Body of pancreas (tissue), 4 donors: ENCODE data around the gene CHPF2. TPM values are rescaled to one million over a fixed set of nuclear protein-coding genes. Genes with fewer than 3 reads are reported as not detected.

Experiments
- ATAC-seq: fragments of 150-250 bp; one replicate; pipeline ENCODE4 v1.9.1; 2016
- DNase-seq, 4 donors: peaks; one replicate each; pipeline ENCODE4 v3.0.0-alpha.2; 2019
- H3K27ac ChIP-seq, 4 donors: fragments of 200-600 bp; sonication (generic); 1 replicate in 3 of 4; 2 replicates in 1 of 4; pipeline versions ENCODE4 v1.5.1 to v1.6.1; 2016 to 2019; ENCODE audit warnings: mild to moderate bottlenecking in 1 of 4, mixed read lengths in 1 of 4, moderate library complexity in 1 of 4
- H3K27me3 ChIP-seq, 2 donors: fragments of 200-600 bp; sonication (generic); one replicate each; pipeline ENCODE4 v1.6.0; 2016; ENCODE audit warnings: mild to moderate bottlenecking in 1 of 2
- H3K36me3 ChIP-seq, 2 donors: fragments of 200-600 bp; sonication (generic); replicated peaks in 1 of 2; 2 replicates each; pipeline ENCODE4 v1.5.1; 2016; ENCODE audit warnings: low read depth in 2 of 2; ENCODE audit not compliant: insufficient read depth in 1 of 2
- H3K4me1 ChIP-seq: fragments of 200-600 bp; sonication (generic); one replicate; pipeline ENCODE4 v1.6.0; 2016
- H3K4me3 ChIP-seq, 2 donors: fragments of 200-600 bp; sonication (generic); 1 replicate in 1 of 2; 2 replicates in 1 of 2; pipeline ENCODE4 v1.5.1; 2016 to 2019
- H3K9me3 ChIP-seq, 3 donors: fragments of 200-600 bp; sonication (generic); 1 replicate in 2 of 3; 2 replicates in 1 of 3; pipeline ENCODE4 v1.5.1; 2016
- POLR2A ChIP-seq, 3 donors: fragments of 450-650 bp; IDR thresholded peaks; one replicate each; pipeline ENCODE4 v1.6.1; 2016; ENCODE audit warnings: antibody characterized with exemption in 3 of 3, mild to moderate bottlenecking in 2 of 3
- WGBS, 2 donors: methylation state at CpG; one replicate each; pipeline ENCODE4 v1.1.5; 2017; 5-methylcytosine and 5-hydroxymethylcytosine counted together
- intact Hi-C: fragments of 100-400 bp; cut with DNase I; formaldehyde crosslinking; loops from one replicate; pipeline ENCODE4 v1.15.1; 2023
- total RNA-seq, 2 donors: library from RNA; depleted of rRNA; stranded (reverse); fragments of >200 nt; gene quantifications; one replicate each; pipeline ENCODE4 v1.1.0, GENCODE V29; 2016
- TF ChIP-seq, protein P1 (sequence below), 7 experiments: fragments of 450-650 bp in 4 of 7; fragments of 200-600 bp in 3 of 7; sonication (generic) in 3 of 7; IDR thresholded peaks; one replicate each; pipeline ENCODE4 v1.5.1; 2016 to 2019; ENCODE audit warnings: antibody characterized with exemption in 7 of 7

The CHPF2 gene, protein sequence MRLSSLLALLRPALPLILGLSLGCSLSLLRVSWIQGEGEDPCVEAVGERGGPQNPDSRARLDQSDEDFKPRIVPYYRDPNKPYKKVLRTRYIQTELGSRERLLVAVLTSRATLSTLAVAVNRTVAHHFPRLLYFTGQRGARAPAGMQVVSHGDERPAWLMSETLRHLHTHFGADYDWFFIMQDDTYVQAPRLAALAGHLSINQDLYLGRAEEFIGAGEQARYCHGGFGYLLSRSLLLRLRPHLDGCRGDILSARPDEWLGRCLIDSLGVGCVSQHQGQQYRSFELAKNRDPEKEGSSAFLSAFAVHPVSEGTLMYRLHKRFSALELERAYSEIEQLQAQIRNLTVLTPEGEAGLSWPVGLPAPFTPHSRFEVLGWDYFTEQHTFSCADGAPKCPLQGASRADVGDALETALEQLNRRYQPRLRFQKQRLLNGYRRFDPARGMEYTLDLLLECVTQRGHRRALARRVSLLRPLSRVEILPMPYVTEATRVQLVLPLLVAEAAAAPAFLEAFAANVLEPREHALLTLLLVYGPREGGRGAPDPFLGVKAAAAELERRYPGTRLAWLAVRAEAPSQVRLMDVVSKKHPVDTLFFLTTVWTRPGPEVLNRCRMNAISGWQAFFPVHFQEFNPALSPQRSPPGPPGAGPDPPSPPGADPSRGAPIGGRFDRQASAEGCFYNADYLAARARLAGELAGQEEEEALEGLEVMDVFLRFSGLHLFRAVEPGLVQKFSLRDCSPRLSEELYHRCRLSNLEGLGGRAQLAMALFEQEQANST
- 10 to 100 TPM; 24.4 to 52.1 TPM for total RNA-seq

DNA sequence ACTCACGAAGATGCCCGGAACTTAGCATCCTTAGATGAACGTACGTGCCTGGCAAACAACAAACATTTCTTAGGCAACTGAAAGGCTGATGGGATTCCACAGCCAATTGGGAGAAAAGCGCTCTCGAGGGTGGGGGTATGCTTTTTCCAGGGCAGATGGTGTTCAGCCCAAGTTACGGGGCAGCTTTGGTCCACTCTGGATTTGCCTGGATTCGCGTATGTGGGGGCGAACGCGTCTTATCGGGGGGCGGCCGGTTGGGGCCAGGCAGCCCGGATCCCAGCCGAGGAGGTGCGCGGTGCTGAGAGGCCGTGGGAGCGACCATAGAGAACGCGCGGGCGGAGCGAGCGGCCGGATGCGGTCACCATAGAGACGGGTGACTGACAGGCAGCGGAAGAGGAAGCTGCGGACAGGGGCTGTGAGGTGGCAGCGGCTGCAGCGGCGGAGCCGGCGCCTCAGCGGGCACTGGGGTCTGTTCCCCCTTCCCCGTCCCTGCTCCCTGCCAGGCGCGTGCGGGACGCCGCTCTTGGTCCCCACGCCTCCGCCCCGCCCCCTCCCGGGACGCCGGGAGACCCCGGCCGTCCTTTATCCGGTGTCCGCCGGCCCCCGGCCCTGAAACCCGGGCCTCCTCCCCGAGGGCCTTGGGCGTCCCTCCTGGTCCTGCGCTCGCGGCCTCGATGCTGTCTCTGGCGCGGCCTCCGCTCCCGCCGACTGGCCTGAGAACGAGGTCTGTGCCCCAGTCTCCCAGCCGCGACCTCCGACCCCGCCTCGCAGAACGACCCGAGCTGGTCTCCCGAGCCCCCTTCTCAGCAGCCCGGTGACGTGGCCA, at the start of gene CHPF2:
CHPF2 (plus strand) TSS at position 393 of the 826 bp plus-strand sequence. CDS start 1,529 bp downstream, outside the sequence.
- 1% methylated on average over 29 to 72 of the region's 79 CpGs for WGBS, 2 donors
- ATAC-seq = peak; percentile 93
- Histone ChIP-seq H3K27me3 (no peaks in the 10 kb centered on the region), H3K4me1 (peaks cover 29% of the 10 kb centered on the region), H3K9me3 (no peaks in the 10 kb centered on the region), H3K36me3 (peaks cover 0 to 8% of the 10 kb centered on the region in 2 donors), H3K4me3 (peak within 1 kb of the TSS; percentile 94 to 100), H3K27ac (peak within 1 kb of the TSS; percentile 49 to 90 (median 77))
- intact Hi-C loops = no loop called here
- DNase-seq = peak; percentile 91 to 94 (median 92)
- TF ChIP-seq POLR2A (IDR thresholded peaks at IDR 0.05) = peak; percentile 71 to 91 (median 85)
- TF ChIP-seq, protein P1, sequence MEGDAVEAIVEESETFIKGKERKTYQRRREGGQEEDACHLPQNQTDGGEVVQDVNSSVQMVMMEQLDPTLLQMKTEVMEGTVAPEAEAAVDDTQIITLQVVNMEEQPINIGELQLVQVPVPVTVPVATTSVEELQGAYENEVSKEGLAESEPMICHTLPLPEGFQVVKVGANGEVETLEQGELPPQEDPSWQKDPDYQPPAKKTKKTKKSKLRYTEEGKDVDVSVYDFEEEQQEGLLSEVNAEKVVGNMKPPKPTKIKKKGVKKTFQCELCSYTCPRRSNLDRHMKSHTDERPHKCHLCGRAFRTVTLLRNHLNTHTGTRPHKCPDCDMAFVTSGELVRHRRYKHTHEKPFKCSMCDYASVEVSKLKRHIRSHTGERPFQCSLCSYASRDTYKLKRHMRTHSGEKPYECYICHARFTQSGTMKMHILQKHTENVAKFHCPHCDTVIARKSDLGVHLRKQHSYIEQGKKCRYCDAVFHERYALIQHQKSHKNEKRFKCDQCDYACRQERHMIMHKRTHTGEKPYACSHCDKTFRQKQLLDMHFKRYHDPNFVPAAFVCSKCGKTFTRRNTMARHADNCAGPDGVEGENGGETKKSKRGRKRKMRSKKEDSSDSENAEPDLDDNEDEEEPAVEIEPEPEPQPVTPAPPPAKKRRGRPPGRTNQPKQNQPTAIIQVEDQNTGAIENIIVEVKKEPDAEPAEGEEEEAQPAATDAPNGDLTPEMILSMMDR (IDR thresholded peaks at IDR 0.05) = no peak

DNA sequence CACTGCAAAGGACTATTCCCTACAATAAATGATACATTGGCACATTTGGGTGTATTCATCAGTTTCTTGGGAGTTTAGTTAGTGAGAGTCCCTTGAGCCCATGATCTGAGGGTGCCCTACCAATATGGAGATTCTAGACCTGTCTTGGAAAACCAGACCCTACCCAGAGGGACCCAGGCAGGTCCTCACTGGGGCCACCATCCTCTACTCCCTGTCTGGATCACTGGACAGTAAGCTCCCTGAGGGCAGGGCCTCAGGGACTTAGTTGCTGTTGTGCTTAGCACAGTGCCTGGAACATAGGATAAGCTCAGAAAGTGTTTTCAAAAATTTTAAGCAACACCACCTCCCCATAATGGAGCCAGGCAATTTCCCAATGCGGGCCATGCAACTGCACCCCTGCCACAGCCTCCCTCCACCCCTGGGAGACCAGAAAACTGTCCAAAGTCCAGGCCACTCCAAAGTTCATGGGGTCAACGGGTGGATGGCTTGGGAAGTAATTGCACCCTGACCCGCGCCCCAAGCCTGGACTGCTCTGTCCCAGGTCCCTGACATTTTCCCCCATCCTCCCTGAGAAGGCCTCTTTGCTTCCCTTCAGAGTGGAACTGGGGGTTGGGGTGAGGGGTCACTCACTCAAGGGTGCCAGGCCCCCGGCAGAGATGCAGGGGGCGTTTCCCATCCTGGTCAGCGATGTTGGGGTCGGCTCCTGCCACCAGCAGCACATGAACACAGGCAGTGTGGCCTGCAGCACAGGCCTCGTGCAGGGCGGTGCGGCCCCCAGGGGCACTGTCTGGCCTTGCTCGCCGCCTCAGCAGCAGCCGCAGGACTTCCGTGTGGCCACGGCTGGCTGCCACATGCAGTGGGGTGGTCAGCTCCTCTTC, 46.3 kb upstream of the CHPF2 start:
- Histone ChIP-seq H3K36me3 (no peaks in the 10 kb centered on the region), H3K4me1 (no peaks in the 10 kb centered on the region), H3K27me3 (no peaks in the 10 kb centered on the region), H3K9me3 (no peaks in the 10 kb centered on the region), H3K4me3 (no peak overlapping the region), H3K27ac (no peak overlapping the region)
- TF ChIP-seq, protein P1 (IDR thresholded peaks at IDR 0.05) = no peak
- no peak for TF ChIP-seq POLR2A (IDR thresholded peaks at IDR 0.05)
- intact Hi-C loops = no loop called here
- DNase-seq (no peak), ATAC-seq (no peak)
- 90% methylated on average over 4 to 13 of the region's 16 CpGs for WGBS, 2 donors

DNA sequence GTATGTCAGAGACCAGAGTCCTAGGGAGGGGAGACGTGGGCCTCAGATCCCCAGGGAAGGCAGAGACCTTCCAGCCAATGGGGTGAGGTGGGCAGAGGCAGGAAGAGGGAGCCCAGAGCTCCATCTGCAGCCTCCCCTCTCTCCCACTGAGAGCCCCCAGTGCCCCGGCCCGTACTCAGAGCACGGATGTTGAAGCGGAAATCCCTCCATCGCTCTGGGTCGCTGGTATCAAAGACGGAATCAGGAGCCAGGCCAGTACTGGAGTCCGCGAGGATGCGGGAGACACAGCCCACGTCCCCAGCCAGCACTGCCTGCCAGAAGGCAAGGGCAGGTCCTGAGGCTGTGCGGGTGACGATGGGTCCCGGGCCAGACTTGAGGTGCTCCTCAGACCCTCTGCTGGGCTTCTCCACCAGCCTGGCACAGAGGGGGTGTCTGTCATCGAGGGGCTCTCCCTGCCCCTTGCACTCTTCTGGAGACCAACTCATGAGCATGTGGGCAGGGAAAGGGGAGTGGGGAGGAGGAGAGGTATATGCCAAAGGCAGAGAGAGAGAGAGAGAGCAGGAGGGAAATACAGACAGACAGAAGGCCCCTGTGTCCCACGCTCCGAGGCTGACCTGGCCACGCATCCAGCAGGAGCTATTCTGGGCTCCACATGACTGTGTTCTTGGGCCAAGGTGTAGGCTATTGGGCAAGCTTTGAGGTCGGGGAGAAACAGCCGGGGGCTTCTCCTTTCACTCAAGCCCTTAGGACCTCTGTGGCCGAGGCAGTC, 45.5 kb upstream of the CHPF2 start, which contains the start of gene ASB10:
ASB10 (minus strand) TSS at position 611 of the 769 bp plus-strand sequence; CDS start at position 491, 120 bp downstream.
- DNase-seq (no peak), ATAC-seq (no peak)
- intact Hi-C loops = no loop called here
- Histone ChIP-seq H3K27me3 (no peaks in the 10 kb centered on the region), H3K4me3 (no peak within 1 kb of the TSS), H3K36me3 (no peaks in the 10 kb centered on the region), H3K4me1 (no peaks in the 10 kb centered on the region), H3K9me3 (no peaks in the 10 kb centered on the region), H3K27ac (no peak within 1 kb of the TSS)
- TF ChIP-seq POLR2A (IDR thresholded peaks at IDR 0.05) = no peak
- TF ChIP-seq, protein P1 (IDR thresholded peaks at IDR 0.05) = no peak
- WGBS, 2 donors = 74 to 75% methylated on average over 7 to 22 of the region's 22 CpGs
